Inferior parietal cortex (tissue), 1 donor: ENCODE measurements around the gene TRIO.
"Not testable (repeated sequence)": the region's sequence is repeated elsewhere in the genome, so short reads cannot be mapped to it uniquely, and the experiment has no call there.

ENCODE experiments used
- DNase-seq: peaks from one replicate; pipeline ENCODE4 v3.0.0-alpha.2; 2016; ENCODE audit errors: extremely low spot score

TRIO gene

DNA sequence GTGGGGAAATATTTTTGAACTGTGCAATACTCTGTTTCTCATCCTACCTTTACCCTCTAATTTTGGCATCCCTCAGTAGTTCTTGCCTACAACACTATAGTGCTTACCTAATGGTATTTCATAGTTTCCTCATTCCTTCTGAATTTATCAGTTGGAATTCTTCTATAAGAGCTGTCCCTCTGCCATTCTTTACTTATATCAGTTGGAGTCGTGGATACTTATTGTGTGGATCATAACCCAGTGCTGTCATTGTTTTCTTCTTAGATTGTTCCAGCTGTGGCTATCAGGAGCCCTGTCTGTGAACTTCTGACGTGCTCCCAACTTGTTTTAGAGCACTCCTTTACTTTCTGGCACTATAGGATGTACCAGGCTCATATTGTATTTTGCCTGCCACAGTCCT, 292.3 kb downstream of the TRIO start:
- no peak for DNase-seq

- not testable (repeated sequence) for DNase-seq
Measured at GRCh38 chr5:14436122-14436521, 293.0 kb downstream of the TRIO start.

GRCh38 chr5:14436801-14437542, 293.8 kb downstream of the TRIO start:
- no peak for DNase-seq

DNA sequence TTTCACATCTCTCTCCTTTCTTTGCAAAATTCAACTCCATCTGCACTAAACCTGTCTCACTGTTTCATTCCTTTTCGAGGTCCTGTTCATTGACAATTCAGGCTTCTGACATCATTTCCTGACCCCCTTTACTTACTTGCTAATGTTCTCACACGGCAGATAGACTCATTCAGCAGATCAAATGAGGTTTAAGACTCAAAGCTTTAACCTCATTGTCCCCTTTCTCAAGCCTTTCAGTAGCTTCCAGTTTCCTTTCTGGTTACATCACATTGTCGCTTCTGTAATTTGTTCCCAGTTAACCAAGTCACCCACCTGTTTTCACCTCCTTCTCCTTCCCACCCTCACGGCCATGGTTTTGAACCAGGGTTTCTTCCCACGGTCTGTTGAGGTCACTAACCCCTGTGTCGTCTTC, 295.1 kb downstream of the TRIO start:
- DNase-seq = no peak

- no peak for DNase-seq
Measured at GRCh38 chr5:14439087-14439871, 296.1 kb downstream of the TRIO start.

- no peak for DNase-seq
Measured at GRCh38 chr5:14440223-14440581, 297.1 kb downstream of the TRIO start.

DNA sequence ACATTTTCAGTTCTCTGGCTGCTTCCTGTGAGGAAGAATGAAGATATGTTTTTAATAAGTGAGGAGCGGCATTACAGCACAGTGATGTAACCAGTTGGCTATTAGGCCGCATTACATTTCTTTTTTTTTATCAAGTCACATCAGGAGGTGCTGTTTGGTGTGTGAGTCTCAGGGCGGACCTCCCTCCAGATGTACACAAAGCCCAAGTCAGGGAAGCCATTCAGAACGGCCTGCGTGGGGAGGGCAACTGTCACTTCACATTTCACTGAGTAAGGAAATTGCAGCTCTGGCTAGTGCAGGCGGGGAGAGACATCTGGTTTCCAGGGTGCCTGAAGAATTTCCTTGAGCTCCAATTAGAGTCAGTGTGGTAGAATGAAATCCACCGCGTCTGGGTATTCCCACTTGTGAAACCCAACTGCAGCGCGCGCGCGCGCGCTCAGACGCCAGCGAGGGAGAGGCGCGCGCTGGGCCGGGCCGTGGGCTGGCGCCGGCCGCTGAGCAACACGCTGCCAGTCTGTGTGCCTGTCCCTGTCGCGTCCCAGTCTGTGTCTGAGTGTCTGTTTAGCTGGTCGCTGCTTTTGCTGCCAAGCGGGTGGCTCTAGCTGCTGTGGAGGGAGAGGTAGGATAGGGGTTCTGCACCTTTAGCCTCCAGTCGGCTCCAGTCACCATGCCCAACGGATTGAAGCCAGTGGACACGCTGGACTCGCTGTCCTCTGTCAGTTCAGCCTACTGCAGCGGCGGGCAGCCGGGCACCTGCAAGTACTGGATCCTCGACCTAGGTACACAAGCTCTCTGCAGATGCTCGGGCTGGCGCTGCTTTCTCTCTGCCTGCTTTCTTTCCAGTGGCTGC, 297.7 kb downstream of the TRIO start:
- no peak for DNase-seq

- DNase-seq = no peak
Measured at GRCh38 chr5:14441641-14442040, 298.5 kb downstream of the TRIO start.

DNA sequence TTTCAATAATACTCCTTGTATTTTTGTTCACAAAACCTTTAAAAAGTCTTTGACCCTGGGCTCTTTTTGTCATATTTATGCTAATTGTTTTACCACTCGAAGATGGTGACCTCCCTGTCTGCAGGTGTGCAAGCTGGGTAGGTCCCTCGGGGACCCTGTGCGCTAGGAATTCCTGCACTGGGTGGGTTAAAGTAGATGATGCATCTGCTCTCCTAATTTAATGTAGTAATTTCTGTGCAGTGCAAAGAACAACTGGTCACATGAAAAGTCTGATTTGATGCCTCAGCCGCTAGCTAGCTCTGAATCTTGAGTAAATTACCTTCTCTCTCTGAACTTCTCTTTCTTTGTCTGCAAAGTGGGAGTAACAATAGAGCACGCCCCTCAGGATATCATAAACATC, 299.4 kb downstream of the TRIO start:
- no peak for DNase-seq

DNA sequence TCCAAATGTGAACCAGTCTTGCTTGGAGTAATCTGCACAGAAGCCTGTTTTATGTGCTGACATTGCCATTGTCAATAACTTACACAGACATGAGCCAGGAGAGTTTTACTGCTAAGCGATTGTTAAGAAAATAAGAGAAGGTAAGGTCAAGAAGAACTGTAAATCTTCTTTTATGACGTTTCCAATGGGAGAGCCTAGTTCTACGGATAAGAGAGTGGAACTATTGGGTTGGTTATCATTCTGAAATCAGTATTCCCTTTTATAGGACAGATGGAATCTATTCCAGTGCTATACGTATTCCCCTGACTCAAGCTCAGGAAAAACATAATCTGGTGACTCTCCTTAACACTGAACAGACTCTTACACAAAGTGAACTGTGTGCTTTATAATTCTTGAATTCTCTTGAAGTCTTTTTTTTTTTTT, 300.5 kb downstream of the TRIO start:
- no peak for DNase-seq

GRCh38 chr5:14444161-14444560, 301.0 kb downstream of the TRIO start:
- DNase-seq = no peak

- DNase-seq = no peak
Measured at GRCh38 chr5:14445013-14445412, 301.9 kb downstream of the TRIO start.

- no peak for DNase-seq
Measured at GRCh38 chr5:14445576-14446290, 302.6 kb downstream of the TRIO start.

- no peak for DNase-seq
Measured at GRCh38 chr5:14447958-14448911, 305.1 kb downstream of the TRIO start.

GRCh38 chr5:14449052-14449661, 306.0 kb downstream of the TRIO start:
- no peak for DNase-seq

DNA sequence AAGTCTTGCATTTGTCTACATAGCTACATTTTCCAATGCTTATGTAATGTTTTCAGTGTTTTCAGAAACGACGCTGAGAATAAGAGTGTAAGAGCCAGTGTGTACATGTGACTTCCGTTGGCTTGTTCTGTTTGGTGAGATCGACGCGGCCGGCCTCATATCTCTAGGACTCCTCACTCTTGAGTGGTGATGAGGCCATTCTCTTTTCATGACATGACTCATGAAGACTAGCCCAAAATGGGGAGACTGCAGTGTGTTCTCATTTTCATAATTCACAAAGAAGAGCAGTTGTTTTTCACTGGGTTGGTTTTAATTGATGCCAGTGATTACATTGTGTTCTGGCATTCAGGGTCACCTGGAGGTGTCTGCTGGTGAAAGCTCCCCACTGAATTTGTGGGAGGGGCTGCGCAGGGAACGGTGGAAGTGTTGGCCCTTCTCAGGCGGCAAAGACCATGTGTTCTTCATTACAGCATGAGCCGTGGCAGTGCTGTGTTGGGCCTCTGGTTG, 306.9 kb downstream of the TRIO start:
- DNase-seq = no peak

- DNase-seq = no peak
Measured at GRCh38 chr5:14450742-14451141, 307.6 kb downstream of the TRIO start.

DNA sequence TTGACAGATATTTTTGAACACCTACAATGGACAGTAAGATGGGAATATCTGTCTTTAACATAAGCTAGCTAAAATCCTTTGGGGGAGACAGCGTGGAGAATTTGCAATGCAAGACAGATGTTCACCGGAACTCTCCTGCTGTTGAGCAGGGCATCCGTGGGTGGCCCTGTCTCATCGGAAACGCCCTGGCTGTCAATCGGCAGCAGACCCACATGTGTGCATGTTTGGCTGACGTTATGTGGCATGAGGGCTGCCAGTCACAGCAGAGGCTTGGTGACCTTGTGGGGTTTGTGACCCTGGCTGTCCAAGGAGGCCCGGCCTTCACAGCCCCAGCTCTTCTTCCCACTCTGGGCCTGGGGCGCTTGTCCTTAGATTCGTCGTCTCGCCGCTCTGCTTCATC, 308.7 kb downstream of the TRIO start:
- no peak for DNase-seq

DNA sequence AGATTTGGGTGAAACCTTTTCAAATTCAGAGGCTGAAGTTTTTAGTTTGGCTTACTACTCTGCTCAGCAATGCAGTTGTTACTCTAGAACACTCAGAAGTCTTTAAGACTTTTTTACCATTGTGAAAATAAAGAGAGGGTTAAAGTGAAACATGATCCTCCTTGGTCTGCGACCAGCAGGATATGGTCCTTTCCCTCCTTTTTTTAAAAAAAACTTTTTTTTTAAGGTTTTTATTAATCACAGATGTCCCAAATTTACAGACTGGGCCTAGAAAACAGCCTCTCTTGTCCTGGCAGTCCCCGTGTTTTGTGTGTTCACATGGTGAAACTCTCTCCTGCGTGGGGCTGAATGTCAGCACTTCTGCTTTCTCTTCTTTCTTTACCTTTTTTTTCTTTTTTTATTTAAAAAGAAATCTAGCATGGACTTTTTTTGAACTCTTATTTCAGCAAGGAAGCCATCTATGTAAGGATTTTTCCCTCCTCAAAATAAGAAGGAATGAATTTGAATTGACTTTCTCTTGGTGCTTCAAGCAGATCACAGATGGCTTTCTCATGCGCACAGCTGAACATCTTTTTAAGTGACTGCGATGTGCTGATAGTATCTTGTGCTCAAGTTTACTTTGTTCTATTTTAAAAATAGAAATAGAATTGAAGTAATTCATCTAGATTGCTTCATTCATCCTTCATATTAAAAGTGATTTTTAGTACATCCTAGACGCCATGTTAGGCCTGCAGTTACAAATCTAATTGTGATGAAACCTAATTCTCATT, 309.7 kb downstream of the TRIO start:
- no peak for DNase-seq
